Ovary (tissue), 9 donors: ENCODE data around the gene SART1. TPM values are rescaled to one million over a fixed set of nuclear protein-coding genes. Genes with fewer than 3 reads are reported as not detected.

Experiments
- DNase-seq, 5 donors: peaks; one replicate each; pipeline ENCODE4 v3.0.0-alpha.2; 2019 to 2020
- H3K27ac ChIP-seq, 2 donors: fragments of 200-600 bp; one replicate each; pipeline versions ENCODE4 v1.5.1 to v1.8.0; 2019 to 2022
- H3K27me3 ChIP-seq: fragments of 200-600 bp; one replicate; pipeline ENCODE4 v1.8.0; 2022
- H3K36me3 ChIP-seq: fragments of 200-600 bp; sonication (generic); one replicate; pipeline ENCODE4 v1.5.1; 2019
- H3K4me1 ChIP-seq: one replicate; pipeline ENCODE4 v1.8.1; 2013; ENCODE audit warnings: mild to moderate bottlenecking, moderate library complexity; ENCODE audit not compliant: insufficient read depth
- H3K4me3 ChIP-seq: fragments of 200-600 bp; sonication (generic); one replicate; pipeline ENCODE4 v1.5.1; 2017
- H3K9me3 ChIP-seq, 2 donors: fragments of 200-600 bp in 1 of 2; sonication (generic) in 1 of 2; one replicate each; pipeline versions ENCODE4 v1.5.1 to v1.8.1; 2013 to 2019; ENCODE audit warnings: mild to moderate bottlenecking in 1 of 2, moderate library complexity in 1 of 2
- CTCF ChIP-seq, 3 donors: fragments of 450-650 bp in 2 of 3; fragments of 200-600 bp in 1 of 3; IDR thresholded peaks; one replicate each; pipeline versions ENCODE4 v1.5.1 to v1.8.0; 2016 to 2022; ENCODE audit warnings: antibody characterized with exemption in 3 of 3, mild to moderate bottlenecking in 1 of 3
- EP300 ChIP-seq: sonication (generic); formaldehyde crosslinking; IDR thresholded peaks from one replicate; pipeline ENCODE4 v1.6.1; 2017; ENCODE audit warnings: antibody characterized with exemption
- POLR2A ChIP-seq: fragments of 450-650 bp; IDR thresholded peaks from one replicate; pipeline ENCODE4 v1.6.1; 2017; ENCODE audit warnings: antibody characterized with exemption, mild to moderate bottlenecking, moderate library complexity
- WGBS, 3 donors: extraction: QIAGEN DNeasy Blood & Tissue Kit in 1 of 3; methylation state at CpG; one replicate each; pipeline versions ENCODE4 v1.1.5 to v1.1.7; 2013 to 2017; 5-methylcytosine and 5-hydroxymethylcytosine counted together
- intact Hi-C, 4 donors: fragments of 100-400 bp; cut with DNase I; formaldehyde crosslinking; loops; one replicate each; pipeline versions ENCODE4 v1.11.0 to v1.15.1; 2022 to 2023
- polyA plus RNA-seq, 2 donors: library from polyadenylated mRNA; stranded (reverse); fragments of 200-250 nt in 1 of 2; fragments of 350-450 nt in 1 of 2; fragmentation: Illumina TruSeq in 1 of 2; extraction: RNeasy Lipid Tissue Mini Kit (QIAGEN cat#74804) in 1 of 2; gene quantifications; one replicate each; pipeline ENCODE4 v1.2.3, GENCODE V29; 2013 to 2014
- total RNA-seq, 7 donors: library from RNA; depleted of rRNA in 2 of 7; stranded (reverse); fragments of >200 nt in 2 of 7; fragmentation: NEBNext Ultra II Directional in 3 of 7; extraction: Animal tissue kit (Norgen Biotek cat#: 25700) in 3 of 7; gene quantifications; one replicate each; pipeline versions ENCODE4 v1.1.0 to v1.2.4, GENCODE V29; 2016 to 2023
- donor health status: DM: no; HTN: no; CAD: no; lungs with moderate emphysema.
- donor health status: DM: no; HTN: no; CAD: no.
- donor health status: Bipolar disorder and iron deficiency.
- donor health status: DM: yes; HTN: yes; CAD: no.
- donor health status: DM: no; HTN: no; CAD: no.
- donor health status: DM: yes; HTN: yes; CAD: no.

Gene SART1
- total and polyA plus RNA-seq, 9 donors = 8.8 to 64.9 (median 55.7) TPM

GRCh38 chr11:65944767-65945166 lies 16.8 kb upstream of the SART1 start:
- Histone ChIP-seq H3K27me3 (no peaks in the 10 kb centered on the region), H3K36me3 (no peaks in the 10 kb centered on the region), H3K9me3 (no peaks in the 10 kb centered on the region), H3K4me1 (no peaks in the 10 kb centered on the region), H3K4me3 (no peak overlapping the region), H3K27ac (no peak overlapping the region)
- TF ChIP-seq EP300 (no peak), CTCF (IDR thresholded peaks at IDR 0.05) (no peak), POLR2A (no peak)
- no peak for DNase-seq
- WGBS, 3 donors = 68 to 73% (median 70%) methylated on average over 8 of the region's 8 CpGs
- intact Hi-C loops = no loop called here

GRCh38 chr11:65945430-65945911 lies 16.1 kb upstream of the SART1 start, which contains the start of gene TSGA10IP:
TSGA10IP (plus strand) TSS chr11:65945480; CDS start chr11:65945676, 196 bp downstream.
- intact Hi-C loops = no loop called here
- no peak for DNase-seq
- Histone ChIP-seq H3K27me3 (no peaks in the 10 kb centered on the region), H3K27ac (no peak within 1 kb of the TSS), H3K4me3 (no peak within 1 kb of the TSS), H3K36me3 (no peaks in the 10 kb centered on the region), H3K4me1 (no peaks in the 10 kb centered on the region), H3K9me3 (no peaks in the 10 kb centered on the region)
- TF ChIP-seq CTCF (IDR thresholded peaks at IDR 0.05) (no peak), POLR2A (no peak), EP300 (no peak)
- 57 to 63% (median 60%) methylated on average over 13 of the region's 13 CpGs for WGBS, 3 donors

- Histone ChIP-seq H3K4me1 (no peaks in the 10 kb centered on the region), H3K36me3 (no peaks in the 10 kb centered on the region), H3K27ac (no peak overlapping the region), H3K9me3 (no peaks in the 10 kb centered on the region), H3K4me3 (no peak overlapping the region), H3K27me3 (no peaks in the 10 kb centered on the region)
- TF ChIP-seq POLR2A (no peak), EP300 (no peak), CTCF (IDR thresholded peaks at IDR 0.05) (no peak)
- 83 to 86% (median 83%) methylated on average over 11 of the region's 11 CpGs for WGBS, 3 donors
- intact Hi-C loops = no loop called here
- DNase-seq = no peak
Observed at GRCh38 chr11:65945941-65946558, 15.5 kb upstream of the SART1 start.

GRCh38 chr11:65946655-65947054 lies 14.9 kb upstream of the SART1 start:
- TF ChIP-seq CTCF (IDR thresholded peaks at IDR 0.05) = no peak
- no peak for TF ChIP-seq EP300
- no peak for TF ChIP-seq POLR2A
- Histone ChIP-seq H3K27ac (no peak overlapping the region), H3K4me1 (no peaks in the 10 kb centered on the region), H3K4me3 (no peak overlapping the region), H3K9me3 (no peaks in the 10 kb centered on the region), H3K27me3 (no peaks in the 10 kb centered on the region), H3K36me3 (no peaks in the 10 kb centered on the region)
- no peak for DNase-seq
- intact Hi-C loops = no loop called here
- WGBS, 3 donors = 78 to 82% (median 80%) methylated on average over 4 of the region's 4 CpGs
